GM19468 (cell line): ENCODE data around the gene ZMYND11.
"Not testable (repeated sequence)": the region's sequence is repeated elsewhere in the genome, so short reads cannot be mapped to it uniquely, and the experiment has no call there.

ENCODE experiments used
- ATAC-seq: cut with Tn5 transposase; IDR thresholded peaks from one replicate; pipeline ENCODE4 v1.9.1; 2021; ENCODE audit warnings: mild to moderate bottlenecking, moderate library complexity, moderate number of reproducible peaks; ENCODE audit not compliant: unreplicated experiment; ENCODE audit errors: extremely low read depth

The ZMYND11 gene

GRCh38 chr10:132946-133898, 2.0 kb upstream of the ZMYND11 start:
- ATAC-seq: no peak

GRCh38 chr10:134247-135131, 766 bp upstream of the ZMYND11 start:
- ATAC-seq: peak; percentile 14

GRCh38 chr10:135601-136464, 578 bp downstream of the ZMYND11 start:
- ATAC-seq: peak; percentile 8

GRCh38 chr10:136465-136762, 1.2 kb downstream of the ZMYND11 start:
- ATAC-seq: no peak

GRCh38 chr10:137031-137430, 1.8 kb downstream of the ZMYND11 start:
- peak; percentile 13 for ATAC-seq

GRCh38 chr10:137606-138005, 2.4 kb downstream of the ZMYND11 start:
- no peak for ATAC-seq

GRCh38 chr10:142371-142770, 7.1 kb downstream of the ZMYND11 start:
- ATAC-seq: no peak

GRCh38 chr10:152915-153314, 17.7 kb downstream of the ZMYND11 start:
- ATAC-seq: no peak

- ATAC-seq: no peak
These were observed 19.1 kb downstream of the ZMYND11 start for GRCh38 chr10:154348-154747.

GRCh38 chr10:167383-167782, 32.1 kb downstream of the ZMYND11 start:
- ATAC-seq: no peak

- ATAC-seq: no peak
These were observed 38.5 kb downstream of the ZMYND11 start for GRCh38 chr10:173741-174140.

GRCh38 chr10:176677-177076, 41.4 kb downstream of the ZMYND11 start:
- ATAC-seq: no peak

GRCh38 chr10:178208-178607, 43.0 kb downstream of the ZMYND11 start:
- no peak for ATAC-seq

GRCh38 chr10:178723-179122, 43.5 kb downstream of the ZMYND11 start:
- no peak for ATAC-seq

GRCh38 chr10:182441-183201, 47.4 kb downstream of the ZMYND11 start:
- ATAC-seq: no peak

- ATAC-seq: no peak
These were observed 48.9 kb downstream of the ZMYND11 start for GRCh38 chr10:184174-184573.

GRCh38 chr10:184911-185310, 49.7 kb downstream of the ZMYND11 start:
- ATAC-seq: no peak

GRCh38 chr10:185571-185970, 50.3 kb downstream of the ZMYND11 start:
- ATAC-seq: not testable (repeated sequence)

- ATAC-seq: no peak
These were observed 51.7 kb downstream of the ZMYND11 start for GRCh38 chr10:186911-187310.

GRCh38 chr10:188546-188945, 53.3 kb downstream of the ZMYND11 start:
- ATAC-seq: no peak
